H1 (cell line): ENCODE measurements around the gene AGAP1. TPM values are rescaled to one million over a fixed set of nuclear protein-coding genes. Genes with fewer than 3 reads are reported as not detected.

Experiments used
- CTCF ChIA-PET: fragments of 300-600 bp; sonication (Branson Sonifier 250); formaldehyde crosslinking; loops from one replicate; lab custom pipeline; 2021; ENCODE audit not compliant: partially characterized antibody; lab: Charles Lee
- POLR2A ChIA-PET: fragments of 300-600 bp; sonication (Branson Sonifier 250); formaldehyde crosslinking; loops from one replicate; lab custom pipeline; 2021; ENCODE audit warnings: inconsistent platforms; ENCODE audit not compliant: partially characterized antibody; lab: Charles Lee
- DNase-seq, 2 experiments: peaks; one replicate each; pipeline versions ENCODE4 v3.0.0 to v3.0.0-alpha.2; 2010 to 2022; ENCODE audit warnings: low spot score in 2 of 2, low read depth in 1 of 2, mixed read lengths in 1 of 2
- FAIRE-seq: peaks from 2 replicates; lab custom pipeline; 2011; peaks lifted over from hg19 to GRCh38; lab: Jason Lieb, UNC
- H2AFZ ChIP-seq: 2 replicates; pipeline ENCODE4 v1.8.1; 2012; ENCODE audit warnings: low read length, inconsistent platforms
- H2AK5ac ChIP-seq: 2 replicates; pipeline ENCODE4 v1.6.1; 2013; ENCODE audit warnings: low read depth, low read length
- H2BK120ac ChIP-seq: replicated peaks from 2 replicates; pipeline ENCODE3; 2013; ENCODE audit warnings: low read depth, low read length, inconsistent platforms
- H2BK12ac ChIP-seq: 2 replicates; pipeline ENCODE4 v1.6.1; 2013; ENCODE audit warnings: low read depth, low read length
- H2BK15ac ChIP-seq: 2 replicates; pipeline ENCODE4 v1.6.1; 2013; ENCODE audit warnings: low read length
- H2BK20ac ChIP-seq: 2 replicates; pipeline ENCODE4 v1.6.1; 2013; ENCODE audit warnings: low read length
- H2BK5ac ChIP-seq: 2 replicates; pipeline ENCODE4 v1.6.1; 2013; ENCODE audit warnings: low read depth, low read length
- H3K14ac ChIP-seq: 2 replicates; pipeline ENCODE4 v1.6.1; 2013; ENCODE audit warnings: inconsistent platforms; ENCODE audit not compliant: insufficient read length
- H3K18ac ChIP-seq: 2 replicates; pipeline ENCODE4 v1.6.1; 2013; ENCODE audit warnings: low read length; ENCODE audit errors: extremely low read depth
- H3K23ac ChIP-seq: 2 replicates; pipeline ENCODE4 v1.6.1; 2013; ENCODE audit warnings: inconsistent platforms; ENCODE audit not compliant: insufficient read length
- H3K23me2 ChIP-seq: 2 replicates; pipeline ENCODE4 v1.6.1; 2013; ENCODE audit warnings: low read depth, low read length
- H3K27ac ChIP-seq: 2 replicates; pipeline ENCODE4 v1.6.1; 2011; ENCODE audit warnings: low read depth, low read length, inconsistent platforms
- H3K27me3 ChIP-seq, 4 experiments: replicated peaks in 1 of 4; 1 replicate in 1 of 4; 2 replicates in 3 of 4; pipeline versions ENCODE4 v1.6.1 to v1.8.1; 2011 to 2013; ENCODE audit warnings: low read length in 3 of 4, mild to moderate bottlenecking in 3 of 4, inconsistent platforms in 2 of 4, mixed read lengths in 2 of 4, moderate library complexity in 1 of 4; ENCODE audit not compliant: control insufficient read depth in 3 of 4, insufficient read depth in 3 of 4; ENCODE audit errors: extremely low read depth in 1 of 4
- H3K36me3 ChIP-seq, 4 experiments: 2 replicates each; pipeline versions ENCODE4 v1.6.1 to v1.8.1; 2011 to 2013; ENCODE audit warnings: mild to moderate bottlenecking in 4 of 4, low read length in 3 of 4, moderate library complexity in 2 of 4, control low read depth in 1 of 4, inconsistent platforms in 1 of 4; ENCODE audit not compliant: insufficient read depth in 4 of 4, control insufficient read depth in 2 of 4
- H3K4ac ChIP-seq: replicated peaks from 2 replicates; pipeline ENCODE3; 2013; ENCODE audit warnings: low read length, low read depth, mixed read lengths, inconsistent platforms; ENCODE audit not compliant: insufficient read length
- H3K4me1 ChIP-seq, 4 experiments: replicated peaks in 1 of 4; 1 replicate in 1 of 4; 2 replicates in 3 of 4; pipeline versions ENCODE4 v1.6.1 to v1.8.1; 2011 to 2013; ENCODE audit warnings: low read length in 3 of 4, inconsistent platforms in 2 of 4, mixed read lengths in 1 of 4; ENCODE audit not compliant: insufficient read depth in 4 of 4, control insufficient read depth in 3 of 4
- H3K4me2 ChIP-seq, 2 experiments: 2 replicates each; pipeline versions ENCODE4 v1.6.1 to v1.8.1; 2011 to 2013; ENCODE audit warnings: low read depth in 2 of 2, low read length in 2 of 2, control low read depth in 1 of 2, inconsistent platforms in 1 of 2, mild to moderate bottlenecking in 1 of 2; ENCODE audit not compliant: insufficient read depth in 1 of 2
- H3K4me3 ChIP-seq, 4 experiments: fragments of 200-600, 300-600 bp in 1 of 4; sonication (generic), shearing (Covaris generic), sonication (Bioruptor Twin) in 1 of 4; 2 replicates each; pipeline versions ENCODE4 v1.5.1 to v1.8.1; 2011 to 2016; ENCODE audit warnings: low read length in 4 of 4, low read depth in 3 of 4, control low read depth in 2 of 4, inconsistent platforms in 2 of 4, mild to moderate bottlenecking in 2 of 4, mixed read lengths in 1 of 4, moderate library complexity in 1 of 4; ENCODE audit not compliant: insufficient read depth in 2 of 4; ENCODE audit errors: extremely low read depth in 1 of 4
- H3K56ac ChIP-seq: replicated peaks from 2 replicates; pipeline ENCODE3; 2013; ENCODE audit warnings: low read depth, mild to moderate bottlenecking, mixed read lengths, low read length, inconsistent platforms; ENCODE audit not compliant: insufficient read length
- H3K79me1 ChIP-seq: 2 replicates; pipeline ENCODE4 v1.6.1; 2013; ENCODE audit warnings: low read depth, low read length, control low read depth
- H3K79me2 ChIP-seq, 2 experiments: 2 replicates each; pipeline versions ENCODE4 v1.6.1 to v1.8.1; 2012 to 2013; ENCODE audit warnings: low read length in 2 of 2, mild to moderate bottlenecking in 2 of 2, inconsistent platforms in 1 of 2; ENCODE audit not compliant: insufficient read depth in 2 of 2, control insufficient read depth in 1 of 2
- H3K9ac ChIP-seq, 4 experiments: replicated peaks in 1 of 4; 1 replicate in 1 of 4; 2 replicates in 3 of 4; pipeline versions ENCODE4 v1.6.1 to v1.8.1; 2011 to 2013; ENCODE audit warnings: low read depth in 3 of 4, low read length in 3 of 4, control low read depth in 2 of 4, mild to moderate bottlenecking in 2 of 4, moderate library complexity in 2 of 4, inconsistent platforms in 1 of 4; ENCODE audit errors: extremely low read depth in 1 of 4
- H3K9me3 ChIP-seq, 2 experiments: 2 replicates each; pipeline versions ENCODE4 v1.6.1 to v1.8.1; 2012 to 2013; ENCODE audit warnings: mild to moderate bottlenecking in 2 of 2, moderate library complexity in 2 of 2, control low read depth in 1 of 2, inconsistent platforms in 1 of 2, low read depth in 1 of 2, low read length in 1 of 2, mixed read lengths in 1 of 2; ENCODE audit not compliant: insufficient read depth in 2 of 2
- H4K20me1 ChIP-seq, 2 experiments: replicated peaks in 1 of 2; 2 replicates each; pipeline versions ENCODE3 to v1.8.1; 2011 to 2013; ENCODE audit warnings: inconsistent platforms in 2 of 2, low read length in 2 of 2, mild to moderate bottlenecking in 1 of 2; ENCODE audit not compliant: insufficient read depth in 2 of 2, control insufficient read depth in 1 of 2
- H4K5ac ChIP-seq: 2 replicates; pipeline ENCODE4 v1.6.1; 2013; ENCODE audit warnings: low read length, low read depth, mixed read lengths, inconsistent platforms; ENCODE audit not compliant: insufficient read length
- H4K8ac ChIP-seq: 2 replicates; pipeline ENCODE4 v1.8.0; 2013; ENCODE audit warnings: mild to moderate bottlenecking, moderate library complexity, low read length, inconsistent platforms; ENCODE audit not compliant: insufficient read depth; ENCODE audit errors: extremely low read depth
- H4K91ac ChIP-seq: replicated peaks from 2 replicates; pipeline ENCODE3; 2013; ENCODE audit warnings: low read length, mixed read lengths, inconsistent platforms; ENCODE audit not compliant: insufficient read length
- CREB1 ChIP-seq: IDR thresholded peaks from 2 replicates; pipeline ENCODE4 v1.6.1; 2012; ENCODE audit warnings: inconsistent platforms
- EGR1 ChIP-seq: IDR thresholded peaks from 2 replicates; pipeline ENCODE4 v1.6.1; 2011; ENCODE audit warnings: low read depth, low read length, borderline replicate concordance
- HDAC6 ChIP-seq: IDR thresholded peaks from one replicate; pipeline ENCODE4 v1.7.1; 2012; ENCODE audit warnings: low read depth, mild to moderate bottlenecking, inconsistent platforms, low read length, moderate library complexity
- NANOG ChIP-seq: IDR thresholded peaks from 2 replicates; pipeline ENCODE4 v1.6.1; 2011; ENCODE audit warnings: low read length, low read depth, mild to moderate bottlenecking, inconsistent platforms; ENCODE audit not compliant: insufficient read depth, poor library complexity, severe bottlenecking
- RFX5 ChIP-seq: IDR thresholded peaks from 2 replicates; pipeline ENCODE4 v1.6.1; 2011; ENCODE audit warnings: low read depth, low read length, improper control_type of control experiment, borderline replicate concordance
- SAP30 ChIP-seq: fragments of 300-600 bp; sonication (generic); IDR thresholded peaks from 2 replicates; pipeline ENCODE4 v1.7.1; 2012; ENCODE audit warnings: low read length, moderate library complexity, mild to moderate bottlenecking, inconsistent platforms; ENCODE audit not compliant: insufficient read depth, insufficient replicate concordance
- SIRT6 ChIP-seq: IDR thresholded peaks from one replicate; pipeline ENCODE4 v1.7.1; 2012; ENCODE audit warnings: low read length, inconsistent platforms
- SRF ChIP-seq: IDR thresholded peaks from 2 replicates; pipeline ENCODE4 v1.6.1; 2011; ENCODE audit warnings: mild to moderate bottlenecking, low read depth, low read length, moderate library complexity
- TAF1 ChIP-seq: IDR thresholded peaks from 2 replicates; pipeline ENCODE4 v1.6.1; 2011; ENCODE audit warnings: mild to moderate bottlenecking, low read depth, low read length
- ZNF274 ChIP-seq: IDR thresholded peaks from 2 replicates; pipeline ENCODE4 v1.7.0; 2012; ENCODE audit warnings: low read length, borderline replicate concordance; ENCODE audit errors: extremely low read depth
- WGBS, 2 experiments: shearing (Covaris generic) in 1 of 2; methylation state at CpG; one replicate each; pipeline versions ENCODE4 v1.1.6 to v1.1.7; 2013 to 2015; ENCODE audit warnings: low lambda C conversion rate in 2 of 2, mixed read lengths in 2 of 2, inconsistent platforms in 1 of 2, low coverage in 1 of 2, missing lambda C conversion rate in 1 of 2; ENCODE audit not compliant: insufficient replicate concordance in 2 of 2, insufficient coverage in 1 of 2, insufficient read length in 1 of 2; ENCODE audit errors: extremely low coverage in 1 of 2, missing lambda C conversion rate in 1 of 2; 5-methylcytosine and 5-hydroxymethylcytosine counted together
- polyA plus RNA-seq, 7 experiments: library from polyadenylated mRNA; depleted of rRNA in 3 of 7; stranded (reverse) in 5 of 7; unstranded in 2 of 7; fragments of >200 nt in 5 of 7; fragments of 200-250 nt in 2 of 7; gene quantifications; 1 replicate in 5 of 7; 2 replicates in 1 of 7; 4 replicates in 1 of 7; pipeline versions ENCODE4 v1.2.1 to v1.2.3, GENCODE V29; 2011 to 2013; ENCODE audit warnings: missing spikeins in 2 of 7, mixed read lengths in 2 of 7
- total RNA-seq: library from RNA; stranded (reverse); fragmentation: NEBNext Ultra II Directional; extraction: Animal tissue kit (Norgen Biotek cat#: 25700); gene quantifications from 2 replicates; pipeline ENCODE4 v1.2.1, GENCODE V29; 2021

The AGAP1 gene
- total and polyA plus RNA-seq, 2 of the 8 experiments (the other 6 are each of a cell fraction or from before 2014, with no cell fraction given), result 18.1 to 39.4 TPM

- POLR2A ChIA-PET, result no interaction called here
- TF ChIP-seq SIRT6, result no peak
- no peak for TF ChIP-seq CREB1
- TF ChIP-seq RFX5, result no peak
- TF ChIP-seq ZNF274, result no peak
- no peak for TF ChIP-seq TAF1
- TF ChIP-seq HDAC6, result no peak
- no peak for TF ChIP-seq EGR1
- no peak for TF ChIP-seq NANOG
- TF ChIP-seq SRF, result no peak
- no peak for TF ChIP-seq SAP30
- 93% methylated on average over 6 of the region's 6 CpGs; no CpG with 5 or more reads in 1 of the 2 experiments for WGBS, 2 experiments
These were observed 125.7 kb downstream of the AGAP1 start for GRCh38 chr2:235619544-235619943.

More at GRCh38 chr2:235619544-235619943, 125.7 kb downstream of the AGAP1 start:
- Histone ChIP-seq H3K27me3 (no peaks in the 10 kb centered on the region), H3K56ac (no peak overlapping the region), H2AK5ac (no peak overlapping the region), H2AFZ (no peak overlapping the region), H3K79me1 (peaks cover 7% of the 10 kb centered on the region; the same call in 1 of the 2 replicates), H4K91ac (no peak overlapping the region), H3K23ac (no peak overlapping the region), H3K23me2 (no peaks in the 10 kb centered on the region), H3K4ac (no peak overlapping the region), H3K14ac (no peak overlapping the region), H3K36me3 (no peaks in the 10 kb centered on the region), H2BK12ac (no peak overlapping the region), H3K18ac (no peak overlapping the region), H2BK20ac (no peak overlapping the region), H3K4me2 (no peak overlapping the region), H4K20me1 (peaks cover 2 to 10% of the 10 kb centered on the region in 2 experiments), H3K9ac (no peak overlapping the region), H2BK5ac (no peak overlapping the region), H3K79me2 (peaks cover 0 to 54% of the 10 kb centered on the region in 2 experiments), H3K4me1 (peaks cover 0 to 5% (median 3%) of the 10 kb centered on the region in 4 experiments; a peak in 5 of 7 replicates), H3K9me3 (no peaks in the 10 kb centered on the region), H4K5ac (no peak overlapping the region), H3K4me3 (no peak overlapping the region), H2BK120ac (no peak overlapping the region), H4K8ac (peak overlapping the region; percentile 16; the same call in 1 of the 2 replicates), H3K27ac (no peak overlapping the region), H2BK15ac (no peak overlapping the region)
- CTCF ChIA-PET, result interaction anchor here (1.4 to 2.8 kb wide), 2 partner anchors 22 to 24 kb away, joined by 3 to 10 read pairs; no protein-coding TSS in a partner anchor
- no peak for FAIRE-seq
- DNase-seq, result no peak
